ENCODE data around the gene CDYL.
"Not testable (repeated sequence)": the region's sequence is repeated elsewhere in the genome, so short reads cannot be mapped to it uniquely, and the experiment has no call there.

Gene CDYL

GRCh38 chr6:4846387-4846786 lies 70.2 kb downstream of the CDYL start:
- no peak for DNase-seq (ENCODE audit: low read depth in 2 of 2)

- no peak for DNase-seq (ENCODE audit: low read depth in 2 of 2)
Measured at GRCh38 chr6:4848382-4849068, 72.3 kb downstream of the CDYL start.

GRCh38 chr6:4849226-4850022 lies 73.2 kb downstream of the CDYL start:
- DNase-seq (ENCODE audit: low read depth in 2 of 2), result no peak

GRCh38 chr6:4851035-4851434 lies 74.8 kb downstream of the CDYL start:
- no peak for DNase-seq (ENCODE audit: low read depth in 2 of 2)

- not testable (repeated sequence) for DNase-seq (ENCODE audit: low read depth in 2 of 2)
Measured at GRCh38 chr6:4852186-4852585, 76.0 kb downstream of the CDYL start.

GRCh38 chr6:4852938-4853337 lies 76.7 kb downstream of the CDYL start:
- DNase-seq (ENCODE audit: low read depth in 2 of 2), result no peak

- no peak for DNase-seq (ENCODE audit: low read depth in 2 of 2)
Measured at GRCh38 chr6:4853349-4853748, 77.1 kb downstream of the CDYL start.

GRCh38 chr6:4853782-4854511 lies 77.7 kb downstream of the CDYL start:
- no peak for DNase-seq (ENCODE audit: low read depth in 2 of 2)

- no peak for DNase-seq (ENCODE audit: low read depth in 2 of 2)
Measured at GRCh38 chr6:4856785-4857184, 80.6 kb downstream of the CDYL start.

- no peak for DNase-seq (ENCODE audit: low read depth in 2 of 2)
Measured at GRCh38 chr6:4858194-4859015, 82.2 kb downstream of the CDYL start.

GRCh38 chr6:4860387-4860786 lies 84.2 kb downstream of the CDYL start:
- no peak for DNase-seq (ENCODE audit: low read depth in 2 of 2)

GRCh38 chr6:4861564-4861963 lies 85.4 kb downstream of the CDYL start:
- DNase-seq (ENCODE audit: low read depth in 2 of 2), result no peak

GRCh38 chr6:4864519-4864918 lies 88.3 kb downstream of the CDYL start:
- no peak for DNase-seq (ENCODE audit: low read depth in 2 of 2)

GRCh38 chr6:4865006-4865405 lies 88.8 kb downstream of the CDYL start:
- not testable (repeated sequence) for DNase-seq (ENCODE audit: low read depth in 2 of 2)

GRCh38 chr6:4870821-4871494 lies 94.8 kb downstream of the CDYL start:
- no peak for DNase-seq (ENCODE audit: low read depth in 2 of 2)

GRCh38 chr6:4871825-4872224 lies 95.6 kb downstream of the CDYL start:
- no peak for DNase-seq (ENCODE audit: low read depth in 2 of 2)

GRCh38 chr6:4872841-4873240 lies 96.6 kb downstream of the CDYL start:
- DNase-seq (ENCODE audit: low read depth in 2 of 2), result no peak

GRCh38 chr6:4873928-4874327 lies 97.7 kb downstream of the CDYL start:
- DNase-seq (ENCODE audit: low read depth in 2 of 2), result no peak

- DNase-seq (ENCODE audit: low read depth in 2 of 2), result no peak
Measured at GRCh38 chr6:4879741-4880275, 103.6 kb downstream of the CDYL start.

- DNase-seq (ENCODE audit: low read depth in 2 of 2), result no peak
Measured at GRCh38 chr6:4880363-4880762, 104.2 kb downstream of the CDYL start.

GRCh38 chr6:4883298-4883697 lies 107.1 kb downstream of the CDYL start:
- no peak for DNase-seq (ENCODE audit: low read depth in 2 of 2)
